ENCODE data around the gene UMODL1.

The UMODL1 gene

DNA sequence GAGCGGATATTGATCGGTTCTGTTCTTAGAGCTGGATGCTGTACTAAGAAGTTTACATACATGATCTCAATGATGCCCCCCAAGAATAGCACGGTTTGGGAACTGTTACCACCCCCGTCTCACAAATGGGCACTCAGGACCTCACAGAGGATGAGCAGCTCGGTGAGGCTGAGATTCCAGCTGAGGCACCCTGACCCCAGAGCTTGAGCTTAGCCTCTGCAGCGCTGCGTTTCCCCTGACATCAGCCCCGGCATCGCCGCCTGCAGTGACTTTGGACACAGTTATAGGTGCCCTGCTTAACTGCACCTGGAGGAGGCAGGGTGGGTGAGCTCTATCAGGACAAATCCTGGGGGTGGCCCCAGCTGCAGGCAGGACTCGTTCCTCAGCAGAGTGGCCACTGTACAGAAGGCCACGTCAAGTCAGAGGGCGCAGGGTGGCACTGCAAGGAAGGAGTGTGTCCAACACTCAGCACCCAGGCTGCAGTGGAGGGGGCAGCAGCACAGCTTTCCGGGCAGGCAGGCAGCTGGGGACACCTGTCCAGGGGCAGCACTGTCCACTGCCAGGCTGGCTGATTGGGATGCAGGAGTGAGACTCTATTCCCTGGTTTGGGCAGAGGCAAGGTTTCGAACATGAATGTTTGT lies 82.0 kb downstream of the UMODL1 start:
- DNase-seq, result no peak

DNA sequence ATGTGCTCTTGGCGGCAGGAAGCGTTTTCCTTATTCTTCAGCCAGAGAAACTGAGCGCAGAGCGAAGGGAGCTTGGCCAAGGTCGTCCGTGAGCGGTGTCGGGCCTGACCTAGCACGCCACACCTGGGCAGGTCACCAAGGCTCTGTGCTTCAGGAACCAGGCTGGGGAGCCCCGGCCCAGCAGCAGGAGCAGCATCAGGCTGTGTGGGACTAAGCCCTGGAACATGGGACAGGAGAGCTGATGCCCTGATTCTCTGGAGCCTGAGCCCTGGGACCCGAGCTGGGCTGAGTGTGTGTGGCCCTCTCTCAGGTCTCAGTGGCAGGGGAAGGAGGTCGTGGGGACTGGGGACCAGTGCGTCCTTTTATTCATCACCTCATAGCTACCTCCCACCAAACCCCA lies 82.6 kb downstream of the UMODL1 start:
- DNase-seq, result no peak

DNA sequence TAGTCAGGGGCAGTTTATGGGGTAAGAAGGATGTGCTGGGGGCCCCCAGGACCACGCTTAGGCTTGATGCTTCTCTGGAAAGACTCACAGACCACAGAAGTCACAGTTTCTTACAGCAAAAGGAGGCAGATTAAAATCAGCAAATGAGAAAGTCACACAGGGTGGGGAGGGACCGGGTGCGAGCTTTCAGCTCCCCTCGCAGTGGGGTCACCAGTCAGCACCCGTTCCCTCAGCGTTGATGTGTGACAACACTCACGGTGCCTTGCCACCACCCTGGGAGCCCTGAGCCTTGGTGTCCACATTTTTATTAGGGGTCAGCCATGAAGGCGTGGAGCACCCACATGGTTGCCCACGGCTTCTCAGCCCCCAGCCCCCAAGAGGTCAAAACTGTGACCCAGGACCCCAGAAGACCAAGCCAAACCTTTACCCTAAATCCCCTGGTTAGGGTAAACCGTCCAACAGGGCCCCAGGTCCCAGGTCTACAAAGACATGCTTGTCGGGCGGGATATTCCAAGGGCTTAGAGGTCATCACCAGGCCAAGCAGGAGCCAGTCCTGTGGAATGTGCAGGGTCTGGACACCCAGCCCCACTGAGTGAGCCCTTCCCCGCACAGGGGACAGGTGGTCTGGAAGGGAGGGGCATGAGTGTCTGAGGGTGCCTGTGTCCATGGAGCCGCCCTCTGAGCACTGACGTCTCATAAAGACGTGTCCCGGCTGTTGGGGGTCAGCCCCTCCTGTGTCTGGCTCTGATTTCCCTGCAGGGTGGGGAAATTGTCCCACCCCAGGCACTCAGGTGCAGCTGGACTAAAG lies 83.3 kb downstream of the UMODL1 start:
- no peak for DNase-seq

DNA sequence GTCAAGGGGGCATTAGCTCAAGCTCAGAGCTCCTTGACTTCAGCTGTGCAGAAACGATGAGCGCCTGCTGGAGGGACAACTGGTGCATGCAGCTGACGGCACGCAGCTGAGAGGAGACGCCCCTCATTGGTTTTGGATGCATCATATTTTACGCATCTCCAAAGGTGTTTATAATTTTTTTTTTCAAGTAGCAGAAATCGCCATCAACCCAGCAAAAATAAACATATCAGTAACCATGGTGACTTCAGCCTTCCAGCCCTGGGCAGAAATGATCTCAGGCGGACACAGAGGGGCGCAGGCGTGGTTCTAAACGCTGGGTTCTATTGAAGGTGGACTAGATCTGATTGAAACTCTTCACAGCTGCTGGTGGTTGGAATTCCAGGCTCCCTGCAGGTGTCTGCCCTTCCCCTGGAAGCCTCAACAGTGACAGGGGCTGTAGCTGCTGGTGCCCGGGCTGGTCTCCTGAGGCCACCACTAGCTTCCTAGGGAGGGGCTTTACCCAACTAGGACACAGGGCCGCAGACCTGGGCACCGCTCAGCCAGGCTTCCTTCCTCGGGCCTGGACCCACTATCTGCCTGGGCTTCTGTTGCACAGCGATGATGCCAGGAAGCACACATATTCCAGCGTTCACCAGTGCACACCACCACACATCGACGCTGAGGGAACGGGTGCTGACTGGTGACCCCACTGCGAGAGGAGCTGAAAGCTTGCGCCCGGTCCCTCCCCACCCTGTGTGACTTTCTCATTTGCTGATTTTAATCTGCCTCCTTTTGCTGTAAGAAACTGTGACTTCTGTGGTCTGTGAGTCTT lies 84.1 kb downstream of the UMODL1 start:
- no peak for DNase-seq

DNA sequence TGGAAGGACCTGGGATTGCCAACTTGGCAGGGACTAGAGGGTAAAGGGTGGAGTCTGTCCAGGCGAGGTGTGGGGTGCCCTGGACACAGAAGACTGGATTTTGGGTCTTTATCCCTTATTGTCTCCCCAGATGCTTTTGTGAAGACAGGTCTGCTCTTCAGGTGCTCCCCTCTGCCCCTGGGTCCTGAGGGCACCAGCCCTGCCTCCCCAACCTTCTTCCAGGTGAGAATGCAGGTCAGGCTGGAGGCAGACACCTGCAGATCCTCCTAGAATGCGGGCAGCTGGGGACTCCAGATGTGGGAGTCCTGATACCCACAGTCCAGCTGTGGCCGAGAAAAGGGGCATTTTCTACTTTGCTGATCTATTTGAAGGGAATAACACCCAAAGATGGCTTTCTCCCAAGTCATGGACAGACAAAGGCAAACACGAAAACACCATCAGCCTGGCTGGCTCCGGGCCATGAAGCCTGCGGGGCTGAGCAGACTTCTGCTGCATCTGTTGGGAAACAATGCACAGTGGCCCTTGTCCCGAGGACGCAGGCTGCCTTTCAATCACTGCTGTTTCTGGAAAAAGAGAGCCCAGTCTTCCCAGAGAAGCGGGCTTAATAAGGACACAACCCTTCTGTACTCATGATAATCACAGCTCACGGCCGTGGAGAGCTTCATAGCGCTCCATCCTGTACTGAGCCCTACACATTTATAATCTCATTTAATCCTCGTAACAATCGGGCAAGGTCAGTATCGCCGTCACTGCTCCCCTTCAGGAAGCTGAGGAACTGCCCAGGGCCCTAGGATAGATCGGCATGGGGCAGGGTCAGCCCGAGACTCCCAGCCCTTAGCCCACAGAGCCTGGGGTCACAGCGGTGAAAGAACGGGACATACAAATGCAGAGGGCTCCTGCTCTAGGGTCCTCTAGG lies 85.8 kb downstream of the UMODL1 start:
- no peak for DNase-seq

DNA sequence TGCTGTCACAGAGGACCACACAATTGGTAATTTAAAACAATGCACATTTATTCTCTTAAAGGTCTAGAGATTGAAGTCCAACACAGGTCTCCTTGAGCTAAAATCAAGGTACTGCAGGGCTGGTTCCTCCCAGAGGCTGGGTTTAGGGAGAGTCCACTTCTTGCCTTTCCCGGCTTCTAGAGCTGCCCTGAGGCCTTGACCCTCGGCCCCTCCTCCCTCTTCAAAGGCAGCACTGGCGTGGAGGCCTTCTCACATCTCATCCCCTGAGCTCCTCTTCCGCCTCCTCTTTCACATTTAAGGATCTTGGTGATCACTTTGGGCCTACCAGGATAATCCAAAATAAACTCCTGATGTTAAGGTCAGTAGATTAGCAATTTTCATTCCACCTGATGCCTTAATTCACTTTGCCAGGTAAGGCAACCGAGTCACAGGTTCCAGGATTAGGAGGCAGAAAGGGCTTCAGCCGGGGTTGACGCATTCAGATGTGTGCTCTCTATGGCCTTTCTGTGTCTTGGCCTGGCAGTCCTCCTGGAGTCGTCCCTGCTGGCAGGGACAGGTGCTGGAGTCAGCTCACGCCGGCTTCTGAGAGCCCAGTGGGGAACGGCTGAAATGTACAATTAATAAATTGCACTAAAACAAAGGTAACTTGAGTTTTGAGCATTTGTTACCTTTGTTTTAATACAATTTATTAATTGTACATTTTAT lies 86.6 kb downstream of the UMODL1 start:
- DNase-seq, result no peak

DNA sequence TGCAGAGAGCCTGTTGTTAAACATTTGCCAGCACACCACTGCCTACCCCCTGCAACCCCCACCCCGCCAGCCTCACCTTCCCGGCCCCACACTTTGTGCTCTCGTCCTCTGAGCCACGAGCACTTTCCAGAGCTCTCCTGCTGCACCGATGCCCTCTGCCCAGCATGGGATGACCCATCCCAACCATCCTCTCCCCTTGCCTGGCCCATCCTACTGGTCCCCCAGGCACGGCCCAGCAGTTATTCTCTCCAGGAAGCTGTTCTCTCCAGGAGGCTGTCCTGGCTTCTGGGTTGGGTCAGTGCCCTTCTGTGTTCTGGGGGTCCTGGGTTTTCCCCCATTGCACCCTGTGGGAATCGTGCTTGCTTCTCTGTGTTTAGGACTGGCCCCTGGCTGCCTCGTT lies 87.7 kb downstream of the UMODL1 start:
- DNase-seq, result no peak

DNA sequence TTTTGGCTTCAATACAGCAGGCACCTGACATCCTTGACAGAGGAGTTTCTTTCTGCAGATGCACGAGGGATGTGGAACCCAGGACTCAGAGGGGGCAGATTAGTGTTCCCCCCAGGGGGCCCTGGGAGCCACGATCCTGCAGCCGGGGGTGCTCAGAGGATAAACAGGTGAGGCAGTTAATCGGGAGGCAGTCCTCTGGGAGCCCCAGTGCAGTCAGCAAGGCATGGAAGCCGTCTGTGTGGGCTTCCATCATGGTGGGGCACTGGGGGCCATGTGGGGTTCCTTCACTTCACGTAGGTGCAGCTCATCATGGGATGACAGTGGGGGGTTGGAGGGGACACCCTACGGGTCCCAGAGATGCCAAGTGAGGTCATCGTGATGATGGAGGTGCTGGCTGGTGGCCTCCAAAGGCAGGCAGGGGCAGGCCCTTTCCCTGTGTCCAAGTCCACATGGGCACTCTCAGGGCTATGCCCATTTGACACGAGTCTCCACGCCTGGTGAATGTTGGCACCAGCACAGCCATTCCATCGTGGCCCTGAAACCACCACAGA lies 88.5 kb downstream of the UMODL1 start:
- no peak for DNase-seq

DNA sequence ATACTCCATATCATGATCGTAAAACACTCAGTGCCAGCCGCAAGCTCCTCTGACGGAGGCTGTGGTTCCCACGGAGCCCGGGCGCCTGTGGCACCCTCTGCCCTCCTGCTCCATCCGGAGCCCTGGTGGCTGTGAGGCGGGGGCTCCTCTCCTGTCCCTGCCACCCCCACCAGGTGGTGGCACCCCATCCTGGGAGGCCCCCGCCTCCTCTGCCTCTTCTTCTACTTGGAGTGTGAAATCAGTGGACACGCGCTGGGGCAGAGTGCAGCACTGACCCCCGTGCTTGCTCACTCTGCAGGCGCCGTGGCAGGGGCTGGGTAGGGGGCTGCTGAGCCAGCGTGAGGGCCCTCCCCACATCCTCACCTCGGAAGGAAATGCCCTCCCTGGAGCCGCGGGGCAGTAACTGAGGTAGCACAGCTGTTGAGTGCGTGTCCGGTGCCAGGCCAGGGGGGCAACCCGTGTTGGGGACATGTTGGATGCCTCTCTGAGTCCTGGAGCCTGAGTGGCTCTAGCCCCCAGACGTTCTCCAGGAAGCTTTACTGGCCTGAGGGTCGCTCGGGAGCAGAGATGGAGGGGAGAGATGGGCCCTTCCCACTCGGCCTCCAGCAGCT lies 89.1 kb downstream of the UMODL1 start:
- no peak for DNase-seq

DNA sequence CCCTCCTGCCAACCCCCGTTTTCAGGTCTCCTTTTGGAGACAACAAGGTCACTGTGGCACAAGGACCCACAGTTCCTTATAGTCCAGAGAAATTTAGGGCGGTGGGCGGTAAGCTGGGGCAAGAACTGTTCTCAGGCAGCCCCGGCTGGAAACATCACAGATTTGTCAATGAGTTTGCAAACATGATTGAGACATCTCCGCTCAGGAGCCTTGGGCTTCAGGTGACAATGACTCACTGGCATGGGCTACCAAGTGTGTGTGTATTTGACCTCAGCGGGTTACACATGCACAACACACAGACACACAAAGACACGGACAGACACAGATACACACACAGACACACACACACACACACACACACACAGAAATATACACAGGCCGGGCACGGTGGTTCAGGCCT lies 89.6 kb downstream of the UMODL1 start:
- no peak for DNase-seq

DNA sequence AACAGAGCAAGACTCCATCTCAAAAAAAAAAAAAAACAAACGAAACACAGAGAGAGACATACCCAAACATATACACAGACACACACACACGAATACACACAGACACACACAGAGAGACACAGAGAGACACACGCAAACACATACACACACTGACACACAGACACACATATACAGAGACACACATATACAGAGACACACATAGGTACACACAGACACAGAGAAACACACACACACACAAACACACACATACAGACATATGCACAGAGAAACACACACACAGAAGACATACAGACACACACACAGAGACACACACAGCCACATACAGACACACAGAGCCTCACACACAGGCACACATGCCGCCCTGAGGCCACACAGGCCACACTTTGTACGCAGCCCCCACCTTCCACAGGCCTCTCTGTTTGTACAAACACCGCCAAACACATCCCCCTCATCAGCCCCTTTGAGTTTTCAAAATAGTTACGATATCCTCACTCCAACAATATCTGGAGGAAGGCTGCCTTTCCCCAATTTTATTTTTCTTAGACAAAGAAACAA lies 90.4 kb downstream of the UMODL1 start:
- no peak for DNase-seq

DNA sequence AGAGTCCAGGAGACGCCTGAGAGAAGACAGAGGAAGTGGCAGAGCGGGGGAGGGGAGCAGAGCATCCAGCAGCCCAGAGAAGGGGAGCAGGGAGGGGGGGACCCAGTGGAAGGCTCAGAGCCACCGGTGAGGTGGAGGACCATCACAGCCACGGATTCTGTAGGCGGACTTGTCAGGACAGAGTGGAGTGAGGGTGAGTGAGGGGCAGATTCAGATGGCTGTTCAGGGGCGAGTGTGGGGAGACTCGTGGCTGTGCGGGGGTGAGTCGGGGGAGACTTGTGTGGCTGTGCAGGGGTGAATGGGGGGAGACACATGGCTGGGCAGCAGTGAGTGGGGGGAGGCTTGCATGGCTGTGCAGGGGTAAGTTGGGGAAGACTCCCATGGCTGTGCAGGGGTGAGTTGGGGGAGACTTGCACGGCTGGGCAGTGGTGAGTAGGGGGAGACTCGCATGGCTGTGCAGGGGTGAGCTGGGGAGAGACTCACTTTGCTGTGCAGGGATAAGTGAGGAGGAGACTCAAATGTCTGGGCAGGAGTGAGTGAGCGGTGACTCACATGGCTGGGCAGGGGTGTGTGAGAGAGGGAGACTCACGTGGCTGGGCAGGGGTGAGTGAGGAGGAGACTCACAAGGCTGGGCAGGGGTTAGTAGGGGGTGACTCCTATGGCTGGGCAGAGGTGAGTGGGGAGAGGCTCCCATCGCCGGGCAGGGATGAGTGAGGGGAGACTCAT lies 91.0 kb downstream of the UMODL1 start:
- no peak for DNase-seq

DNA sequence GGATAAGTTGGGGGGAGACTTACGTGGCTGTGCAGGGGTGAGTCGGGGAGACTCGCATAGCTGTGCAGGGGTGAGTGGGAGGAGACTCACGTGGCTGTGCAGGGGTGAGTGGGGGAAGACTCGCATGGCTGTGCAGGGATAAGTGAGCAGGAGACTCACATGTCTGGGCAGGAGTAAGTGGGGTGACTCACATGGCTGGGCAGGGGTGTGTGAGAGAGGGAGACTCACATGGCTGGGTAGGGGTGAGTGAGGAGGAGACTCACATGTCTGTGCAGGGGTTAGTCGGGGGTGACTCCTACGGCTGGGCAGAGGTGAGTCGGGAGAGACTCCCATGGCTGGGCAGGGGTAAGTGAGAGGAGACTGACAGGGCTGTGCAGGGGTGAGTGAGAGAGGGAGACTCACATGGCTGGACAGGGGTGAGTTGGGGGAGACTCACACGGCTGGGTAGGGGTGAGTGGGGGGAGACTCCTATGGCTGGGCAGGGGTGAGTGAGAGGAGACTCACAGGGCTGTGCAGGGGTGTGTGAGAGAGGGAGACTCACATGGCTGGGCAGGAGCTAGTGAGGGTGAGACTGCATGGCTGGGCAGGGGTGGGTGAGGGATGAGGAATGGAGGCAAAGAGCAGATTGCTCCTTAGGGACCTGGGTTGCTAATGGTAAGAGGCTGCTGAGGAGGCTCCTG lies 91.9 kb downstream of the UMODL1 start:
- DNase-seq, result peak; percentile 20

DNA sequence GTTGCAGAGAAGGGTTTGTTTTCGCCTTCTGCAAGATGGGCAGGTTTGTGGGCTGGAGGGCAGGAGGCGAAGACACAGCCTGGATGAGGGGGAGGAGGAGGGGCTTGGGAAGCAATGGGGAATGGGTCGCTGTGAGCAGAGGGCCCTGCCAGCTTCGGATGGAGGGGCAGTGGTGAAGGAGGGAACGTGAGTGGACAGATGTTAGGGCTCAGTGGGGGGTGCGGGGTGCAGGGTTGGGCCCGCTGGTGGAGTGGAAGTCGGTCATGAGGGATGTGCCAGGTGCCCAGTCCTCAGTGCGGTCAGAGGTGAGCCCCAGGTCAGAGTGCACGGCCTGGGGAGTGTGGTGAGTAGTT lies 92.4 kb downstream of the UMODL1 start:
- no peak for DNase-seq

DNA sequence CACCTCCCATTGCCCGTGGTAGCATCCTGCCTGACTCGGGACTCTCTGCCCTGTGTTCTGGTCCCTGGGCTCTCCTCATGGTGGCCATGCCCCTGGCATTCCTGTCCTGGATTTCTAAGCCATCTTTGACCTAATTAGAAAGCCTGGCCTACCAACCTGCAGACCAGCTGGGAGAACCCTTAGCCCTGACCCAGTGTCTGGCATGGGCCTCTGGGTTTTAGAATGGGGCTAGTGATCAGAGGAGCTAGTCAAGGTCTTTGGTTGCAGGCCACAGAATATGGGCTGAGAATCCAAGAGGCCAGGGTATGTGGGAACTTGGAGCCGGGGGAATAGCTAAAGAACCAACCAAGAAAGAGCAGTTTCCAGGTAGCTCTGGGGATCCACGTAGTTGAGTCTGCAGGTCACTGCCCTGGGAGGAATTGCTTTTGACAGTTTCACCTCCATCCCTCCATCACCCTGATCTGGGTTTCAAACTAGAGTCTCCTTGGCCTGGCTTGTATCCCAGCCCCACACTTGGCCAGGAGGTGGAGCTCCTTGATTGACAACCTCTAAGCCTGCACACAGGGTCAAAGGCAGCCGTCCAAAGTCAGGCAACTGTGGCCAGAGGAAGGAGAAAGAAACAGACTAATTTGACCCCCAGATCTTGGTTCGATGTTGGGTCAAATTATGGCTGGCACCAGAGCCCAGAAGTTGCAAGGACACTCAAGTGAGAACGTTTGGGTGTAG lies 93.1 kb downstream of the UMODL1 start:
- no peak for DNase-seq

DNA sequence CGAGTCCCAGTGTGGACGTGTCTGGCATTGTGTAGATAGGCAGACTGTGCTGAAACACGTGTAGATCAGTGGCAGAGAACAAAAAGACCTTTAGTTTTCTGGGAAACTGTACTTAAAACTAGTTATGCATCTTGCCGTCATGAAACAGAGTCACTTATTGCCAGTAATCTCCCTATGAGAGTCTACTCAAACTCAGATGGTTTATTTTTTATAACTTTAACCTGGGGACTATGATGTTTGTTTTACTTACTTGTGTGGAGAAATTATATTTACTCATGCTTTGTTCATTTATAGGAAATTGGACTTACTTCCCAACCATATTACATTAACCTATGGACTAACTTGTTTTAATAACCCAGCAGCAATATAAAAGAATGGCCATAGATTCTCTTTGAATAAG lies 93.7 kb downstream of the UMODL1 start:
- DNase-seq, result no peak

DNA sequence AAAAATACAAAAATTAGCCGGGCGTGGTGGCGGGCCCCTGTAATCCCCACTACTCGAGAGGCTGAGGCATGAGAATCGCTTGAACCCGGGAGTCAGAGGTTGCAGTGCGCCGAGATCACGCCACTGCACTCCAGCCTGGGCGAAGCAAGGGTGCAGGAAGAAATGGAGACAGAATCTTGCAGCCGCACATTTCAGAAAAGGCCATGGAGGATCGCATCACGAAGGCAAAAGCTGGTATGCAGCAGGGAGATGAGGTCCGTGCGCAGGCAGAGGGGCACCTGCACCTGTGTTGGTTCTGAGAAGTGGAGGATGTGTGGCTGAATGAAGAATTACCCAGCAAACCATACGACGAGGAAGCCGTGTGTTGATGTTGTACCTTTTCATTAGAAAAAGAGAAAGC lies 94.8 kb downstream of the UMODL1 start:
- no peak for DNase-seq

DNA sequence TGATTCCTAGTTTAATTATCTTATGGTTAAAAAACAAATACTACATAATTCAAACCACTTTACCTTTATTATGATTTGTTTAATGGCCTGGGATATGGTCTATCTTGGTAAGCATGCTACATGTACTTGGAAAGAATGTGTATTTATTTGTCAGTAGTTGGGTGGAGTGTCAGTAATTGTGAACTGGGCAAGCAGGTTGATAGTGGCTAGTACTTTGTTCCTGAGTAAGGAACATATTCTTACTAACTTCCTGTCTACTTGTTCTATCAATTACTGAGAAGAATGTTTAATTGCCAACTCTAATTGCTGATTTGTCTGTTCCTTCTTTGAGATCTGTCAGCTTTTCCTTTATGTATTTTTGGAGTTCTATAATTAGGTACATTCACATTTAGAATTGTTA lies 98.6 kb downstream of the UMODL1 start:
- DNase-seq, result no peak

Data from NCI-H1436 (cell line).